Naive thymus-derived CD4-positive, alpha-beta T cell (primary cell): ENCODE data around the gene TBC1D1. TPM values are rescaled to one million over a fixed set of nuclear protein-coding genes. Genes with fewer than 3 reads are reported as not detected.
A peak's percentile ranks its signal among the peaks of the same experiment; 100 is the strongest.

Experiments
- ATAC-seq: fragments of 150-1000 bp; cut with Tn5 transposase; 2 replicates; pipeline ENCODE4 v1.10.0; 2021; ENCODE audit warnings: mild to moderate bottlenecking, moderate library complexity
- CTCF ChIA-PET: fragments of 350-600 bp; sonication (Branson Sonifier 250); formaldehyde crosslinking; loops from one replicate; lab custom pipeline; 2021; ENCODE audit warnings: antibody characterized with exemption; lab: Charles Lee
- POLR2A ChIA-PET: fragments of 350-600 bp; sonication (Branson Sonifier 250); formaldehyde crosslinking; loops from one replicate; lab custom pipeline; 2021; ENCODE audit warnings: antibody characterized with exemption, inconsistent platforms; lab: Charles Lee
- DNase-seq, 9 donors: peaks; one replicate each; pipeline versions ENCODE4 v3.0.0 to v3.0.0-alpha.2; 2020 to 2022; ENCODE audit warnings: mixed read lengths in 1 of 9
- H3K27ac ChIP-seq: one replicate; pipeline ENCODE4 v1.7.0; 2013; ENCODE audit warnings: mild to moderate bottlenecking, low read depth, low read length, moderate library complexity
- H3K27me3 ChIP-seq, 2 donors: one replicate each; pipeline ENCODE4 v1.7.0; 2013; ENCODE audit warnings: low read length in 2 of 2, mild to moderate bottlenecking in 2 of 2, moderate library complexity in 2 of 2; ENCODE audit not compliant: control insufficient read depth in 2 of 2, insufficient read depth in 2 of 2
- H3K36me3 ChIP-seq, 3 experiments: 1 replicate in 2 of 3; 2 replicates in 1 of 3; pipeline ENCODE4 v1.7.0; 2013; ENCODE audit warnings: low read length in 3 of 3, mild to moderate bottlenecking in 3 of 3, moderate library complexity in 1 of 3; ENCODE audit not compliant: insufficient read depth in 3 of 3, control insufficient read depth in 2 of 3
- H3K4me1 ChIP-seq, 2 donors: one replicate each; pipeline ENCODE4 v1.7.0; 2013; ENCODE audit warnings: low read length in 2 of 2, mild to moderate bottlenecking in 2 of 2, moderate library complexity in 1 of 2; ENCODE audit not compliant: control insufficient read depth in 2 of 2, insufficient read depth in 2 of 2
- H3K4me3 ChIP-seq: 2 replicates; pipeline ENCODE4 v1.7.0; 2013; ENCODE audit warnings: mild to moderate bottlenecking, low read length
- H3K9me3 ChIP-seq, 3 experiments: 1 replicate in 2 of 3; 2 replicates in 1 of 3; pipeline ENCODE4 v1.7.0; 2013; ENCODE audit warnings: low read length in 3 of 3; ENCODE audit not compliant: control insufficient read depth in 2 of 3
- H3K27ac Mint-ChIP-seq, 9 donors: one replicate each; pipeline ENCODE4 v1.8.0; 2020 to 2022; ENCODE audit warnings: mixed read lengths in 9 of 9, mild to moderate bottlenecking in 8 of 9, moderate library complexity in 5 of 9, inconsistent platforms in 2 of 9
- H3K27me3 Mint-ChIP-seq, 5 donors: one replicate each; pipeline ENCODE4 v1.8.0; 2021 to 2022; ENCODE audit warnings: mixed read lengths in 5 of 5, mild to moderate bottlenecking in 1 of 5
- H3K36me3 Mint-ChIP-seq, 5 donors: one replicate each; pipeline ENCODE4 v1.8.0; 2020 to 2022; ENCODE audit warnings: mixed read lengths in 5 of 5, mild to moderate bottlenecking in 3 of 5, inconsistent platforms in 1 of 5
- H3K4me1 Mint-ChIP-seq, 7 donors: one replicate each; pipeline ENCODE4 v1.8.0; 2020 to 2022; ENCODE audit warnings: mixed read lengths in 7 of 7, mild to moderate bottlenecking in 3 of 7, inconsistent platforms in 1 of 7
- H3K4me3 Mint-ChIP-seq, 10 donors: one replicate each; pipeline ENCODE4 v1.8.0; 2020 to 2022; ENCODE audit warnings: mild to moderate bottlenecking in 10 of 10, mixed read lengths in 10 of 10, moderate library complexity in 6 of 10, inconsistent platforms in 2 of 10
- H3K9me3 Mint-ChIP-seq, 11 donors: one replicate each; pipeline ENCODE4 v1.8.0; 2020 to 2022; ENCODE audit warnings: mixed read lengths in 11 of 11, mild to moderate bottlenecking in 4 of 11, inconsistent platforms in 1 of 11, moderate library complexity in 1 of 11
- intact Hi-C, 2 donors: fragments of 100-400 bp; cut with micrococcal nuclease; formaldehyde crosslinking; loops; one replicate each; pipeline ENCODE4 v1.15.1; 2023
- polyA plus RNA-seq, 2 donors: library from polyadenylated mRNA; unstranded; fragments of 300-500 nt; fragmentation: Illumina TruSeq; gene quantifications; one replicate each; pipeline ENCODE4 v1.2.3, GENCODE V29; 2021
- total RNA-seq, 6 experiments: library from RNA in 5 of 6; stranded (reverse) in 5 of 6; gene quantifications; 1 replicate in 5 of 6; 2 replicates in 1 of 6; pipeline ENCODE4 v1.2.3 and lab custom pipeline; 2021 to 2026

The TBC1D1 gene
- total and polyA plus RNA-seq, 7 experiments from 2014 or later = 19.4 to 66.8 (median 46.9) TPM

GRCh38 chr4:37960679-37961450 lies 70.0 kb downstream of the TBC1D1 start:
- Mint-ChIP-seq H3K9me3 (no peaks in the 10 kb centered on the region), H3K36me3 (peaks cover 2 to 16% (median 4%) of the 10 kb centered on the region in 5 donors), H3K27ac (no peak overlapping the region), H3K4me3 (no peak overlapping the region), H3K4me1 (peaks cover 0 to 21% (median 8%) of the 10 kb centered on the region in 7 donors), H3K27me3 (no peaks in the 10 kb centered on the region)
- ATAC-seq (no peak), DNase-seq (no peak)
- ChIA-PET POLR2A (no interaction called here), CTCF (no interaction called here)
- no peaks in the 10 kb centered on the region for H3K27me3 ChIP-seq
- H3K4me1 ChIP-seq = no peaks in the 10 kb centered on the region
- intact Hi-C loops = no loop called here
- H3K27ac ChIP-seq = no peak overlapping the region
- no peaks in the 10 kb centered on the region for H3K36me3 ChIP-seq
- no peak overlapping the region for H3K4me3 ChIP-seq
- no peaks in the 10 kb centered on the region for H3K9me3 ChIP-seq

- Mint-ChIP-seq H3K4me3 (no peak overlapping the region), H3K9me3 (no peaks in the 10 kb centered on the region), H3K36me3 (peaks cover 0 to 20% (median 10%) of the 10 kb centered on the region in 5 donors), H3K27ac (peak overlapping the region in 3 of 9 donors; percentile 6 to 32 (median 6)), H3K27me3 (no peaks in the 10 kb centered on the region), H3K4me1 (peaks cover 6 to 30% (median 11%) of the 10 kb centered on the region in 7 donors)
- POLR2A ChIA-PET = interaction anchor here (0.6 kb wide), 1 partner anchor 74 kb away, joined by 5 read pairs; no protein-coding TSS in a partner anchor
- Histone ChIP-seq H3K27ac (no peak overlapping the region), H3K9me3 (no peaks in the 10 kb centered on the region), H3K4me3 (no peak overlapping the region), H3K36me3 (no peaks in the 10 kb centered on the region), H3K27me3 (no peaks in the 10 kb centered on the region), H3K4me1 (no peaks in the 10 kb centered on the region)
- intact Hi-C loops = no loop called here
- DNase-seq = no peak
- CTCF ChIA-PET = no interaction called here
- ATAC-seq = no peak
These were observed 74.0 kb downstream of the TBC1D1 start for GRCh38 chr4:37964734-37965457.

GRCh38 chr4:37966044-37966443 lies 75.2 kb downstream of the TBC1D1 start:
- no peak for ATAC-seq
- intact Hi-C loops = no loop called here
- CTCF ChIA-PET = no interaction called here

GRCh38 chr4:37967736-37968135 lies 76.9 kb downstream of the TBC1D1 start:
- no peak overlapping the region for H3K4me3 Mint-ChIP-seq
- H3K36me3 ChIP-seq = no peaks in the 10 kb centered on the region
- no peak for DNase-seq
- H3K4me1 ChIP-seq = no peaks in the 10 kb centered on the region
- intact Hi-C loops = no loop called here
- no peaks in the 10 kb centered on the region for H3K27me3 ChIP-seq
- H3K27me3 Mint-ChIP-seq = no peaks in the 10 kb centered on the region
- no peak overlapping the region for H3K4me3 ChIP-seq
- ATAC-seq = no peak
- H3K9me3 ChIP-seq = no peaks in the 10 kb centered on the region
- H3K36me3 Mint-ChIP-seq = peaks cover 0 to 23% (median 11%) of the 10 kb centered on the region in 5 donors
- peak overlapping the region in 4 of 9 donors; percentile 6 to 19 (median 18) for H3K27ac Mint-ChIP-seq
- H3K27ac ChIP-seq = no peak overlapping the region
- CTCF ChIA-PET = no interaction called here
- H3K4me1 Mint-ChIP-seq = peaks cover 6 to 27% (median 18%) of the 10 kb centered on the region in 7 donors
- POLR2A ChIA-PET = interaction anchor here (0.7 to 2.1 kb wide), 2 partner anchors 9 to 141 kb away, joined by 4 read pairs; partner anchors contain the start of gene PGM2
- H3K9me3 Mint-ChIP-seq = peaks cover 0 to 3% (median 0%) of the 10 kb centered on the region in 11 donors

More at GRCh38 chr4:37966044-37966443, 75.2 kb downstream of the TBC1D1 start:
- Mint-ChIP-seq H3K9me3 (peaks cover 0 to 3% (median 0%) of the 10 kb centered on the region in 11 donors), H3K4me1 (peaks cover 6 to 34% (median 18%) of the 10 kb centered on the region in 7 donors), H3K27me3 (no peaks in the 10 kb centered on the region), H3K36me3 (peaks cover 0 to 21% (median 11%) of the 10 kb centered on the region in 5 donors), H3K27ac (peak overlapping the region in 1 of 9 donors; percentile 44), H3K4me3 (no peak overlapping the region)
- POLR2A ChIA-PET = interaction anchor here (0.6 to 2.1 kb wide), 2 partner anchors 10 to 139 kb away, joined by 3 to 4 read pairs; partner anchors contain the start of gene PGM2
- no peak overlapping the region for H3K27ac ChIP-seq
- H3K9me3 ChIP-seq = no peaks in the 10 kb centered on the region
- no peaks in the 10 kb centered on the region for H3K27me3 ChIP-seq
- H3K36me3 ChIP-seq = no peaks in the 10 kb centered on the region
- H3K4me1 ChIP-seq = no peaks in the 10 kb centered on the region
- no peak for DNase-seq
- no peak overlapping the region for H3K4me3 ChIP-seq

GRCh38 chr4:37968747-37969146 lies 77.9 kb downstream of the TBC1D1 start:
- Histone ChIP-seq H3K27ac (no peak overlapping the region), H3K27me3 (no peaks in the 10 kb centered on the region), H3K36me3 (no peaks in the 10 kb centered on the region), H3K4me1 (no peaks in the 10 kb centered on the region), H3K4me3 (no peak overlapping the region), H3K9me3 (no peaks in the 10 kb centered on the region)
- ChIA-PET POLR2A (no interaction called here), CTCF (no interaction called here)
- DNase-seq (no peak), ATAC-seq (no peak)
- peak overlapping the region in 2 of 9 donors; percentile 2 to 22 for H3K27ac Mint-ChIP-seq
- intact Hi-C loops = no loop called here
- peaks cover 0 to 3% (median 0%) of the 10 kb centered on the region in 11 donors for H3K9me3 Mint-ChIP-seq
- peaks cover 6 to 32% (median 19%) of the 10 kb centered on the region in 7 donors for H3K4me1 Mint-ChIP-seq
- peaks cover 0 to 23% (median 11%) of the 10 kb centered on the region in 5 donors for H3K36me3 Mint-ChIP-seq
- H3K27me3 Mint-ChIP-seq = no peaks in the 10 kb centered on the region
- no peak overlapping the region for H3K4me3 Mint-ChIP-seq

GRCh38 chr4:37970702-37971101 lies 79.8 kb downstream of the TBC1D1 start:
- H3K9me3 Mint-ChIP-seq = peaks cover 0 to 3% (median 0%) of the 10 kb centered on the region in 11 donors
- H3K4me1 ChIP-seq = no peaks in the 10 kb centered on the region
- ATAC-seq (peak; percentile 98), DNase-seq (peak in 8 of 9 donors; percentile 16 to 45 (median 32))
- no peak overlapping the region for H3K4me3 Mint-ChIP-seq
- H3K4me1 Mint-ChIP-seq = peaks cover 0 to 20% (median 16%) of the 10 kb centered on the region in 7 donors
- intact Hi-C loops = no loop called here
- H3K27ac Mint-ChIP-seq = peak overlapping the region in 2 of 9 donors; percentile 16 to 51
- H3K4me3 ChIP-seq = no peak overlapping the region
- H3K27ac ChIP-seq = no peak overlapping the region
- no peaks in the 10 kb centered on the region for H3K27me3 Mint-ChIP-seq
- no peaks in the 10 kb centered on the region for H3K9me3 ChIP-seq
- no peaks in the 10 kb centered on the region for H3K36me3 ChIP-seq
- peaks cover 0 to 23% (median 11%) of the 10 kb centered on the region in 5 donors for H3K36me3 Mint-ChIP-seq
- POLR2A ChIA-PET = interaction anchor here (0.7 kb wide), 2 partner anchors 284 to 839 kb away, joined by 3 to 4 read pairs; no protein-coding TSS in a partner anchor
- no peaks in the 10 kb centered on the region for H3K27me3 ChIP-seq
- CTCF ChIA-PET = interaction anchor here (0.6 kb wide), 1 partner anchor 13 kb away, joined by 5 read pairs; no protein-coding TSS in a partner anchor
